ENCODE results near the gene IGFALS. TPM values are rescaled to one million over a fixed set of nuclear protein-coding genes. Genes with fewer than 3 reads are reported as not detected.

IGFALS gene
- total RNA-seq, 4 donors from 2014 or later, result 0.59 to 0.69 (median 0.64) TPM

DNA sequence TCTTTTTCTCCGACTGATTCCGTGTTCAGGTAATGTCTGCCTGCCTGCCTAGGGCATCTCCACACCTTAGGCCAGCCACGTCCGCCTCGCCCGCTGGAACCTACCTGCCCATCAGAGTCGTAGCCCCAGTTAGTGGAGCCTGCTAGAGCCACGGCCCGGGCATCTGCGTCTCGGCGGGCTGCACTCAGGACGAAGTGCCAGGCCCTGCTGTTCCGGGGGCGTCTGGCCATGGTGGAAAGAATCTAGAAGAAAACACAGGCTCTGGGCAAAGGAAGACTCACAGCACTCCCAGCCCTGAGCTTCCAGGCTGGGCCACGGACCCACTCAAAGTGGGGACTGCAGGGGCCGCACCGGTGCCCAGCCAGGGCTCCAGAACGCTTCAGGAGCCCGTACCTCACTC is 12.3 kb downstream of the IGFALS start:
- TF ChIP-seq, protein P1, sequence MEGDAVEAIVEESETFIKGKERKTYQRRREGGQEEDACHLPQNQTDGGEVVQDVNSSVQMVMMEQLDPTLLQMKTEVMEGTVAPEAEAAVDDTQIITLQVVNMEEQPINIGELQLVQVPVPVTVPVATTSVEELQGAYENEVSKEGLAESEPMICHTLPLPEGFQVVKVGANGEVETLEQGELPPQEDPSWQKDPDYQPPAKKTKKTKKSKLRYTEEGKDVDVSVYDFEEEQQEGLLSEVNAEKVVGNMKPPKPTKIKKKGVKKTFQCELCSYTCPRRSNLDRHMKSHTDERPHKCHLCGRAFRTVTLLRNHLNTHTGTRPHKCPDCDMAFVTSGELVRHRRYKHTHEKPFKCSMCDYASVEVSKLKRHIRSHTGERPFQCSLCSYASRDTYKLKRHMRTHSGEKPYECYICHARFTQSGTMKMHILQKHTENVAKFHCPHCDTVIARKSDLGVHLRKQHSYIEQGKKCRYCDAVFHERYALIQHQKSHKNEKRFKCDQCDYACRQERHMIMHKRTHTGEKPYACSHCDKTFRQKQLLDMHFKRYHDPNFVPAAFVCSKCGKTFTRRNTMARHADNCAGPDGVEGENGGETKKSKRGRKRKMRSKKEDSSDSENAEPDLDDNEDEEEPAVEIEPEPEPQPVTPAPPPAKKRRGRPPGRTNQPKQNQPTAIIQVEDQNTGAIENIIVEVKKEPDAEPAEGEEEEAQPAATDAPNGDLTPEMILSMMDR (IDR thresholded peaks at IDR 0.05), result no peak
- no peak for TF ChIP-seq POLR2A (IDR thresholded peaks at IDR 0.05)
- intact Hi-C loops (cut with DNase I; ENCODE audit: low total_unique reads), result no loop called here
- DNase-seq (ENCODE audit: low spot score in 2 of 2), result no peak
- 52 to 59% methylated on average over 8 to 20 of the region's 20 CpGs for WGBS, 2 donors
- H3K4me3 ChIP-seq (ENCODE audit: low read depth, poor library complexity, severe bottlenecking), result no peak overlapping the region

DNA sequence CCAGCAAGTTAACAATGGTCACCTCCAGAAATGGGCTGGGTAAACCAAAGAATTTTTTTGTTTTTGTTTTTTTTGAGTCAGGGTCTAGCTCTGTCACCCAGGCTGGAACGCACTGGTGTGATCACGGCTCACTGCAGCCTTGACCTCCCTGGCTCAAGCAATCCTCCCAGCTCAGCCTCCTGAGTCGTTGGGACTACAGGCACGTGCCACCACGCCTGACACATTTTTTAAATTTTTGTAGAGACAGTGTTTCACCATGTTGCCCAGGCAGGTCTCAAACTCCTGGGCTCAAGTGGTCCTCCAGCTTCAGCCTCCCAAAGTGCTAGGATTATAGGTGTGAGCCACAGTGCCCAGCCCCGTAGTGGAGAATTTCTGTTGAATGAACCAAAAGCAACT is 12.8 kb downstream of the IGFALS start:
- no peak for DNase-seq (ENCODE audit: low spot score in 2 of 2)
- no peak overlapping the region for H3K4me3 ChIP-seq (ENCODE audit: low read depth, poor library complexity, severe bottlenecking)
- no peak for TF ChIP-seq POLR2A (IDR thresholded peaks at IDR 0.05)
- TF ChIP-seq, protein P1 (IDR thresholded peaks at IDR 0.05), result no peak
- intact Hi-C loops (cut with DNase I; ENCODE audit: low total_unique reads), result no loop called here
- WGBS, 2 donors, result 76 to 81% methylated on average over 6 of the region's 6 CpGs

DNA sequence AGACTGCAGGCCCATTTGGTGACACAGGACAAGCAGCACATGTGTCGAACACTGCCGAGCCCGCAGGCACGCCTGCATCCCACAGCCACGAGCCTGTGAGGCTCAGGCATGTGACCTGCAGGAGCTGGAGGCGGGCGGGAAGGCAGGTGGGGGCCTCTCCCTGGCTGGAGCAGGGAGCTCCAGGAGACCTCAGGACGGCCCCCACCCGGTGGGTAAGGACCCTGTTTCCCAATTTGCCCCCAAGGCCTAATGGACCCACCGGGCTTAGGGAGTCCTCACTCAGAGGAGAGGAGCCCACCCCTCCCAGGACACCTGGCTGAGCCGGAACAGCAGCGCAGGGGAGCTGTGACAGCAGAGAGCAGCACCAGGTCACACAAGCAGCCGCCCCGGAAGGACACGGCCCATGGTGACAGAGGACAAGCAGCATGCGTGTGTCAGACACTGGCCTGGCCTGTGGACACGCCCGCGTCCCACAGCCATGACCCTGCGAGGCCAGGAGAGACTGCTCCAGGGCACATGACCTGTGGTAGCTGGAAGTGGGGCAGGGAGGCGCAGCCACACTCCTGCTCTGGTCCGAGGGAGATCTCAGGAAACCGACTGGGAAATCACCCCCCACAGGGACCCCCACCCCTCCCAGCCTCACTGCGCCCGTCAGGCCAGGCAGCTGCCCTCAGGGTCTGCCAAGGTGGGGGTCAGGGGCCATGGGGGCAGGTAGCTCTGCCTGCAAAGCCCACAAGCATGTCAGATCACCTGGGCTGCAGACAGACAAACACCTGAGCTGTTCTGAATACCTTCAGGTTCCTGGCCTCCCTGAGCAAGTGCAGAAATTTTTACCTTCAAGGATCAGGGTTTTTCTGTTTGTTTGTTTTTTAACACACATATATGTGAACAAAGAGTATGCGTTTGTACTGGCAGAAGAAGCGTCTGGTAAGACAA is 13.5 kb downstream of the IGFALS start:
- intact Hi-C loops (cut with DNase I; ENCODE audit: low total_unique reads), result no loop called here
- H3K4me3 ChIP-seq (ENCODE audit: low read depth, poor library complexity, severe bottlenecking), result no peak overlapping the region
- WGBS, 2 donors, result 79 to 80% methylated on average over 8 to 26 of the region's 27 CpGs

DNA sequence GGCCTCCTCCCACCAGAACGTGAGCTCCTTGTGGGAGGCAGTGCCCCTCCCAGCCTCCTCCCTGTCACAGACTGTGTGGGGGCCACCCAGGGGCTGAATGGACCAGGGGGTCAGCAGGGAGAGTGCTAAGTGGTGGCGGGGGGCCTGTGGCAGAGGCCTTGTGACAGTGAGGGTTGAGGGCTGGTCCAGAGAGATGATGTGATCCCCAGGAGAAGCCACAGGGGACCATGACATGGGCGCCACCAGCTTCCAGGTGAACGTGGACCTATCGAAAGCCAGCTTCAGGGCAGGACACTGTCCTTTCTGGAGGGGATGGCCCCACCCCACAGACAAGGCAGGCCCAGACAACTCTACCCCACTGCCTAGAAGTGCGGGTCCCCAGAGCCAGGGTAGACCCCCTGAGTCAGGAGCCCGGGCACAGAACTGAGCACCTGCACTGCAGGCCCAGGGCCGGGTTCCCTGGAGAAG is 14.2 kb downstream of the IGFALS start:
- no peak overlapping the region for H3K4me3 ChIP-seq (ENCODE audit: low read depth, poor library complexity, severe bottlenecking)
- intact Hi-C loops (cut with DNase I; ENCODE audit: low total_unique reads), result no loop called here
- DNase-seq (ENCODE audit: low spot score in 2 of 2), result no peak
- no peak for TF ChIP-seq POLR2A (IDR thresholded peaks at IDR 0.05)
- TF ChIP-seq, protein P1 (IDR thresholded peaks at IDR 0.05), result no peak
- 74 to 79% methylated on average over 6 of the region's 8 CpGs for WGBS, 2 donors

More for the DNA sequence above, 13.5 kb downstream of the IGFALS start:
- no peak for DNase-seq (ENCODE audit: low spot score in 2 of 2)
- no peak for TF ChIP-seq POLR2A (IDR thresholded peaks at IDR 0.05)
- TF ChIP-seq, protein P1 (IDR thresholded peaks at IDR 0.05), result no peak

DNA sequence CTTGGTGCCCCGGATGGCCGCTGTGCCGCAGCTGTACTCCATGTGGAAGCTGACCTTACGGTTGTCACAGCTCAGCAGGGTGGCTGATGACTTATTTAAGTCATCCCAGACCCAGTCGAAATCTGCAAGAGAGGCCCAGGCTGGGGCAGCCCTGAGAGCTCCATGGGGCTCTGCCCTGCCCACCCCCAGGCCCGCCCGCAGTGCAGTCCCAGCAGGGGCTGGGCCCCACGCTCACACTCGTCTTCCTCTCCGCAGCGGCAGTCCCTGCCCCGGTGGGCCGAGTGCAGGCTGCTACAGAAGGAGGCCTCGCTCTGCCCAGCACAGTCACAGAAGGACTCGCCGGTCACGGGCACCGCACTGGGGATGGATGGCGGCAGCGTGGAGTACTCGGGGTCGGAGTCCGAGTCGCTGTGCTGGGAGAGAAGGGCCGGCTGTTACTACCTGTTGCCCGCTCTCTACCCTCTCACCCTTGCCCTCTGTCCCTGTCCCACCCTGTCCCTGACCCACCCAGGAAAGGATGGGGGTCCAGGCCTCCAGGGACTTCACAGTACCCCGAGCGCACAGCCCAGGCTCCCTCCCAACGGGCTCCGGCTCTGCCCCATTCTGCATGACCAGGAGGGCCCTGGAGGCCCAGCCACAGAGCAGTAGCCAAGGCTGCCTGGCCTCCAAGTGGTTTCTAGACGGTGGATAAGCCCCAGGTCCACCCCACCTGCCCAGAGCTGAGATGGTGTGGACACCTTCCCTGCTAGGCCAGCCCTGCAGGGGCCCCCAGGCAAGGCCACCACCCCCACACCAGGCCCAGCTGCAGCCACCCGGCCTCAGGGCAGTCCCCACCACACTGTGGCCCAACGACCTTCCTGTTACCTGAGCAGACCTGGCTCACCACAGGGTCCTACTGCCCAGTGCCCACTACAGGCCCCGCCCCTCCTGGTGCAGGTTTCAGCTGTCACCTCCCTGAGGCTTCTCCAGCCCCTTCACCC is 15.0 kb downstream of the IGFALS start:
- intact Hi-C loops (cut with DNase I; ENCODE audit: low total_unique reads), result no loop called here
- TF ChIP-seq POLR2A (IDR thresholded peaks at IDR 0.05), result no peak
- TF ChIP-seq, protein P1 (IDR thresholded peaks at IDR 0.05), result no peak
- no peak overlapping the region for H3K4me3 ChIP-seq (ENCODE audit: low read depth, poor library complexity, severe bottlenecking)
- WGBS, 2 donors, result 85 to 91% methylated on average over 20 to 33 of the region's 34 CpGs
- DNase-seq (ENCODE audit: low spot score in 2 of 2), result no peak

Data from lower leg skin (tissue), 4 donors.